Prostate gland (tissue), 2 donors: Measurements from ENCODE around the gene S100A10. TPM values are rescaled to one million over a fixed set of nuclear protein-coding genes. Genes with fewer than 3 reads are reported as not detected.

Source experiments
- DNase-seq: peaks from one replicate; pipeline ENCODE4 v3.0.0-alpha.2; 2019; ENCODE audit warnings: low spot score
- H3K27ac ChIP-seq, 2 donors: fragments of 200-600 bp; sonication (generic); 2 replicates each; pipeline ENCODE4 v1.5.1; 2017 to 2019
- H3K27me3 ChIP-seq: fragments of 200-600 bp; sonication (generic); replicated peaks from 2 replicates; pipeline ENCODE4 v1.5.1; 2019; ENCODE audit not compliant: insufficient read depth
- H3K36me3 ChIP-seq, 2 donors: fragments of 200-600 bp; sonication (generic); 1 replicate in 1 of 2; 2 replicates in 1 of 2; pipeline versions ENCODE4 v1.5.1 to v1.8.1; 2017 to 2019
- H3K4me1 ChIP-seq: fragments of 200-600 bp; sonication (generic); replicated peaks from 2 replicates; pipeline ENCODE4 v1.5.1; 2019
- H3K4me3 ChIP-seq, 2 donors: fragments of 200-600 bp; sonication (generic); 2 replicates each; pipeline ENCODE4 v1.5.1; 2017 to 2019
- H3K9me3 ChIP-seq: fragments of 200-600 bp; sonication (generic); 2 replicates; pipeline ENCODE4 v1.5.1; 2017
- CTCF ChIP-seq, 4 experiments: fragments of 200-600 bp in 2 of 4; fragments of 450-650 bp in 2 of 4; sonication (generic) in 2 of 4; IDR thresholded peaks; 1 replicate in 3 of 4; 2 replicates in 1 of 4; pipeline ENCODE4 v1.5.1; 2016 to 2019; ENCODE audit warnings: antibody characterized with exemption in 4 of 4, mild to moderate bottlenecking in 2 of 4, moderate library complexity in 2 of 4
- POLR2A ChIP-seq: fragments of 450-650 bp; IDR thresholded peaks from one replicate; pipeline ENCODE4 v1.6.1; 2016; ENCODE audit warnings: antibody characterized with exemption, mild to moderate bottlenecking
- POLR2AphosphoS5 ChIP-seq: sonication (generic); formaldehyde crosslinking; IDR thresholded peaks from one replicate; pipeline ENCODE4 v1.6.1; 2017; ENCODE audit warnings: antibody characterized with exemption
- WGBS: methylation state at CpG from one replicate; pipeline ENCODE4 v1.1.5; 2018; 5-methylcytosine and 5-hydroxymethylcytosine counted together
- intact Hi-C: fragments of 100-400 bp; cut with DNase I; formaldehyde crosslinking; loops from one replicate; pipeline ENCODE4 v1.14.2; 2022
- total RNA-seq, 2 donors: library from RNA; depleted of rRNA; stranded (reverse); fragments of >200 nt; gene quantifications; one replicate each; pipeline ENCODE4 v1.1.0, GENCODE V29; 2016

Gene S100A10
- total RNA-seq, 2 donors from 2014 or later, result 61.7 to 72.1 TPM

- H3K4me3 ChIP-seq, result peak within 1 kb of the TSS; percentile 55 to 69
- peak within 1 kb of the TSS; percentile 95 to 97 for H3K27ac ChIP-seq
- DNase-seq, result peak; percentile 92
- peaks cover 5 to 10% of the 10 kb centered on the region in 2 donors for H3K36me3 ChIP-seq
- TF ChIP-seq POLR2AphosphoS5 (peak; percentile 86), POLR2A (peak; percentile 98), CTCF (IDR thresholded peaks at IDR 0.05) (no peak)
- intact Hi-C loops, result no loop called here
- under 1% methylated on average over 53 of the region's 53 CpGs for WGBS
- no peaks in the 10 kb centered on the region for H3K27me3 ChIP-seq
- H3K9me3 ChIP-seq, result no peaks in the 10 kb centered on the region
- H3K4me1 ChIP-seq, result peaks cover 4% of the 10 kb centered on the region
Observed at GRCh38 chr1:152036267-152037216, 42.9 kb upstream of the S100A10 start, which contains the start of gene S100A11. Gene S100A11 (minus strand): TSS chr1:152037004. CDS start chr1:152036915, 89 bp downstream.

GRCh38 chr1:152035539-152036266, 42.0 kb upstream of the S100A10 start:
- no peaks in the 10 kb centered on the region for H3K9me3 ChIP-seq
- H3K4me3 ChIP-seq, result peak overlapping the region; percentile 55 to 69
- H3K36me3 ChIP-seq, result peaks cover 5 to 10% of the 10 kb centered on the region in 2 donors
- H3K4me1 ChIP-seq, result peaks cover 4% of the 10 kb centered on the region
- TF ChIP-seq CTCF (IDR thresholded peaks at IDR 0.05), result no peak
- peak overlapping the region; percentile 95 to 97 for H3K27ac ChIP-seq
- peak; percentile 49 for DNase-seq
- 7% methylated on average over 17 of the region's 17 CpGs for whole genome bisulfite sequencing
- no peaks in the 10 kb centered on the region for H3K27me3 ChIP-seq
- intact Hi-C loops, result no loop called here

GRCh38 chr1:152034654-152035538, 41.2 kb upstream of the S100A10 start:
- H3K4me1 ChIP-seq, result peaks cover 4% of the 10 kb centered on the region
- H3K27me3 ChIP-seq, result no peaks in the 10 kb centered on the region
- no peaks in the 10 kb centered on the region for H3K9me3 ChIP-seq
- peak; percentile 80 for DNase-seq
- H3K4me3 ChIP-seq, result peak overlapping the region; percentile 55 to 69
- peak; percentile 53 to 66 (median 64) for TF ChIP-seq CTCF (IDR thresholded peaks at IDR 0.05)
- peak; percentile 57 for TF ChIP-seq POLR2A
- peak; percentile 89 for TF ChIP-seq POLR2AphosphoS5
- H3K36me3 ChIP-seq, result peaks cover 5 to 10% of the 10 kb centered on the region in 2 donors
- peak overlapping the region; percentile 95 to 97 for H3K27ac ChIP-seq
- WGBS, result 12% methylated on average over 8 of the region's 8 CpGs
- intact Hi-C loops, result no loop called here

- TF ChIP-seq CTCF (IDR thresholded peaks at IDR 0.05) (no peak), POLR2AphosphoS5 (no peak), POLR2A (no peak)
- Histone ChIP-seq H3K4me1 (peaks cover 4% of the 10 kb centered on the region), H3K27me3 (no peaks in the 10 kb centered on the region), H3K4me3 (peak overlapping the region in 1 of 2 donors; percentile 55), H3K36me3 (peaks cover 5 to 10% of the 10 kb centered on the region in 2 donors), H3K27ac (peak overlapping the region; percentile 95 to 97), H3K9me3 (no peaks in the 10 kb centered on the region)
- 33% methylated on average over 1 of the region's 1 CpG for WGBS
- intact Hi-C loops, result no loop called here
- no peak for DNase-seq
Observed at GRCh38 chr1:152034324-152034653, 40.6 kb upstream of the S100A10 start.
